ENCODE data around the gene ECM2.

DNA sequence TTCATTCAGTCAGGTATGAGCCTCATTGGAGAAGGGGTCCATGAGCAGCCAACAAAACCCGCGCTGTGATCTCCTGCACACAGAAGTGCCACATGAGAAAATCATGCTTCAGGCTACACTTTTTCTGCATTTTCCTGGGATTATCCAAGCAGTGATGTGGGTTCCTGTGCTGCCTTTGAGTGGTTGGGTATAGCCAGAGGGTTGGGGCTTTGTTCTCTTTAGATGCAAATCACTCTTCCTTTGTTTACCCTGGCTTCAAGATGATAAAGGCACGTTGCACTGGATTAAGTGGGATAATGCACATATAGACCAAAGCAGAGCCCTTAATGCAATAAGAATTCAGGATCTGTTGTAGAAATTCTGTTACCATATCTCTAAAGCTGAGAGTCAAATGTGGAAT is 18.7 kb downstream of the ECM2 start:
- TF ChIP-seq CTCF (IDR thresholded peaks at IDR 0.05) (no peak), REST (IDR thresholded peaks at IDR 0.05; ENCODE audit: insufficient read depth in 1 of 2, low read depth in 2 of 2, low read length in 1 of 2) (no peak)
